DND-41 (cell line): ENCODE measurements around the gene ZDHHC17.

Source experiments
- ATAC-seq: fragments of 200-7000 bp; cut with Tn5 transposase; 3 replicates; pipeline ENCODE4 v1.9.1; 2021; ENCODE audit warnings: low read depth; ENCODE audit not compliant: insufficient read depth
- DNase-seq: peaks from one replicate; pipeline ENCODE4 v3.0.0-alpha.2; 2020
- H2AFZ ChIP-seq: 2 replicates; pipeline ENCODE4 v1.6.0; 2012; ENCODE audit warnings: low read depth, low read length
- H3K27ac ChIP-seq: 2 replicates; pipeline ENCODE4 v1.5.1; 2012; ENCODE audit warnings: low read length, inconsistent platforms
- H3K27me3 ChIP-seq: fragments of 200-600 bp; sonication (generic); 2 replicates; pipeline ENCODE4 v1.6.0; 2012; ENCODE audit warnings: low read length, mild to moderate bottlenecking, inconsistent platforms; ENCODE audit not compliant: insufficient read depth, poor library complexity
- H3K36me3 ChIP-seq: 2 replicates; pipeline ENCODE4 v1.5.1; 2012; ENCODE audit warnings: low read length, inconsistent platforms; ENCODE audit not compliant: insufficient read depth
- H3K4me1 ChIP-seq: 2 replicates; pipeline ENCODE4 v1.5.1; 2012; ENCODE audit warnings: mild to moderate bottlenecking, low read length; ENCODE audit not compliant: insufficient read depth
- H3K4me2 ChIP-seq: 2 replicates; pipeline ENCODE4 v1.6.0; 2012; ENCODE audit warnings: mild to moderate bottlenecking, moderate library complexity, low read length, inconsistent platforms; ENCODE audit not compliant: insufficient read depth
- H3K4me3 ChIP-seq, 2 experiments: fragments of 200-600 bp in 1 of 2; shearing (Covaris generic) in 1 of 2; 2 replicates each; pipeline ENCODE4 v1.5.1; 2012 to 2016; ENCODE audit warnings: inconsistent platforms in 2 of 2, low read length in 2 of 2, mild to moderate bottlenecking in 2 of 2, low read depth in 1 of 2, moderate library complexity in 1 of 2
- H3K79me2 ChIP-seq: 2 replicates; pipeline ENCODE4 v1.6.0; 2012; ENCODE audit warnings: low read length, inconsistent platforms; ENCODE audit not compliant: insufficient read depth
- H3K9ac ChIP-seq: 2 replicates; pipeline ENCODE4 v1.6.0; 2012; ENCODE audit warnings: low read depth, mild to moderate bottlenecking, inconsistent platforms, low read length, moderate library complexity
- H3K9me3 ChIP-seq: 2 replicates; pipeline ENCODE4 v1.5.1; 2012; ENCODE audit warnings: low read length, moderate library complexity, mild to moderate bottlenecking, inconsistent platforms; ENCODE audit not compliant: insufficient read depth, severe bottlenecking
- H4K20me1 ChIP-seq: 2 replicates; pipeline ENCODE4 v1.6.0; 2012; ENCODE audit warnings: low read length; ENCODE audit not compliant: insufficient read depth
- EZH2 ChIP-seq: IDR thresholded peaks from 3 replicates; pipeline ENCODE4 v1.6.1; 2012; ENCODE audit warnings: borderline replicate concordance, low read depth, mild to moderate bottlenecking, moderate library complexity, low read length, inconsistent platforms; ENCODE audit not compliant: severe bottlenecking
- TF ChIP-seq, protein P1 (sequence below): IDR thresholded peaks from 2 replicates; pipeline ENCODE4 v1.5.1; 2012; ENCODE audit warnings: borderline replicate concordance, low read length, moderate library complexity, mild to moderate bottlenecking; ENCODE audit not compliant: poor library complexity, severe bottlenecking; ENCODE audit errors: extremely low read depth

The ZDHHC17 gene

DNA sequence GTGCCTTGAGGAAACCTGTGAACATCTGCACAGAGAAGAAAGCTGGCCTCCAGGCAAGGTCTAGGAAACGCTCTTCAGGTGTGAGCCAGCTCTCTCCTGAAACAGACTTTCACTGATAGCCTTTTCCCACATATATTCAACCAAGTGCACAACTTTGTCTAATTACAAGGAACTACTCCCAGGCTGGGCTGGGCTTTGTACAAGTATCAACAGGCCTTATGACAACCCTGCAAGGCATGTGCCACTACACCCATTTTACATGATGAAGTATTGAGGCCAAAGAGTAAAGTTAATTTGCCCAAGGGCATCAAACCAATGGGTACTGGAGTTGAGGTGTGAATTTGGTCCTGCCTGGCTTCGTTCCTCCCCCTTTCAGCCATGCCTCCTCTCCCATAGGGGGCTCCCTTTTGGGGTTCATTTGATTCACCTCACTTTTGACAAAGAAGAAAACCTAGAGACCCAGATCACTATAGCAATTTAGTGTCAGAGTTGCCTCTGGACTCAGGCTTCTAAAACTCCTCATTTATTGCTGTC, 112.8 kb downstream of the ZDHHC17 start:
- H3K9me3 ChIP-seq: no peaks in the 10 kb centered on the region
- H3K79me2 ChIP-seq: no peaks in the 10 kb centered on the region
- no peak overlapping the region for H3K4me3 ChIP-seq
- no peaks in the 10 kb centered on the region for H4K20me1 ChIP-seq
- no peak overlapping the region for H3K9ac ChIP-seq
- no peak overlapping the region for H3K27ac ChIP-seq
- H3K4me1 ChIP-seq: no peaks in the 10 kb centered on the region
- ATAC-seq (no peak), DNase-seq (no peak)
- H3K36me3 ChIP-seq: no peaks in the 10 kb centered on the region
- no peak overlapping the region for H2AFZ ChIP-seq
- peaks cover 2% of the 10 kb centered on the region for H3K27me3 ChIP-seq
- TF ChIP-seq, protein P1, sequence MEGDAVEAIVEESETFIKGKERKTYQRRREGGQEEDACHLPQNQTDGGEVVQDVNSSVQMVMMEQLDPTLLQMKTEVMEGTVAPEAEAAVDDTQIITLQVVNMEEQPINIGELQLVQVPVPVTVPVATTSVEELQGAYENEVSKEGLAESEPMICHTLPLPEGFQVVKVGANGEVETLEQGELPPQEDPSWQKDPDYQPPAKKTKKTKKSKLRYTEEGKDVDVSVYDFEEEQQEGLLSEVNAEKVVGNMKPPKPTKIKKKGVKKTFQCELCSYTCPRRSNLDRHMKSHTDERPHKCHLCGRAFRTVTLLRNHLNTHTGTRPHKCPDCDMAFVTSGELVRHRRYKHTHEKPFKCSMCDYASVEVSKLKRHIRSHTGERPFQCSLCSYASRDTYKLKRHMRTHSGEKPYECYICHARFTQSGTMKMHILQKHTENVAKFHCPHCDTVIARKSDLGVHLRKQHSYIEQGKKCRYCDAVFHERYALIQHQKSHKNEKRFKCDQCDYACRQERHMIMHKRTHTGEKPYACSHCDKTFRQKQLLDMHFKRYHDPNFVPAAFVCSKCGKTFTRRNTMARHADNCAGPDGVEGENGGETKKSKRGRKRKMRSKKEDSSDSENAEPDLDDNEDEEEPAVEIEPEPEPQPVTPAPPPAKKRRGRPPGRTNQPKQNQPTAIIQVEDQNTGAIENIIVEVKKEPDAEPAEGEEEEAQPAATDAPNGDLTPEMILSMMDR: no peak
- TF ChIP-seq EZH2: no peak
- H3K4me2 ChIP-seq: no peak overlapping the region

DNA sequence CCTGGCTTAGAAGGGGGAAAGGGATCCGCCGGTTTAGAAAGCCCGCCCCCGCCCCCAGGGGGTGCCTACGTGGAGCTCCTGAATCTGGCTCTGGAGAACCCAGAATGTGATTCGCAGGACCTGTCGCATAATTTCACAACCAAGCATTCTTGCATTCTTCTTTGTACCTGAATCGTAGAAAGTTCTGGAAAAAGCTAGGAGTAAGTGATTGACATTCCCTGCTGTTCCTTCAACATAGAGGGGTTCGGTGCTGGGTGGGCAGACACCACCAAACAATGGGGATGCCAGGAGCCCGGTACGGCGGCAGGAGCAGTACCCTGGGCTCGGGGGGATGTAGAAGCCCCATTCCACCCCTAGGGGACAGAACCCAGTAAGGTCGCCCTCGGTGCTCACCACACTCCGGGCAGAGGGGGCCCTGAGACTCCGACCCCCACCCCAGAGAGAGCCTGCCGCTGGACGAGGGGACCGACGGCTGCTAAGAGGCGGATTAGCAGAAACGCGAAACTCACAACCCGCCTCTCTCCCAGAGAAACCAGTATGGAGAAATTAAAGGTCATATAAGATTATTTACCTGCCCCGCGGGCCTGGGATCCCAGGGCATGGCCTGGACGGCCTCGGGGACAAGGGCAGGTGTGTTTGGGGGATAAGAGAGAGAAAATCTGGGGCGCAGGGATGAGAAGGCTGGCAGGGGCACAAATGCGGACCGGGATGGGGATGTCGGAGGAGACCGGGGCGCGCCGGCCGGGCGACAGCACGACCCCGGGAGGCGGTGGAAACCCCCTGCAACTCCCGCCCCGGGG, 114.4 kb downstream of the ZDHHC17 start:
- no peak for TF ChIP-seq EZH2
- TF ChIP-seq, protein P1: no peak
- Histone ChIP-seq H3K4me3 (no peak overlapping the region), H3K9me3 (no peaks in the 10 kb centered on the region), H3K27ac (no peak overlapping the region), H3K9ac (no peak overlapping the region), H3K36me3 (no peaks in the 10 kb centered on the region), H2AFZ (no peak overlapping the region), H3K4me2 (no peak overlapping the region), H3K27me3 (peaks cover 2% of the 10 kb centered on the region), H3K79me2 (no peaks in the 10 kb centered on the region), H4K20me1 (no peaks in the 10 kb centered on the region), H3K4me1 (no peaks in the 10 kb centered on the region)
- DNase-seq (no peak), ATAC-seq (no peak)

DNA sequence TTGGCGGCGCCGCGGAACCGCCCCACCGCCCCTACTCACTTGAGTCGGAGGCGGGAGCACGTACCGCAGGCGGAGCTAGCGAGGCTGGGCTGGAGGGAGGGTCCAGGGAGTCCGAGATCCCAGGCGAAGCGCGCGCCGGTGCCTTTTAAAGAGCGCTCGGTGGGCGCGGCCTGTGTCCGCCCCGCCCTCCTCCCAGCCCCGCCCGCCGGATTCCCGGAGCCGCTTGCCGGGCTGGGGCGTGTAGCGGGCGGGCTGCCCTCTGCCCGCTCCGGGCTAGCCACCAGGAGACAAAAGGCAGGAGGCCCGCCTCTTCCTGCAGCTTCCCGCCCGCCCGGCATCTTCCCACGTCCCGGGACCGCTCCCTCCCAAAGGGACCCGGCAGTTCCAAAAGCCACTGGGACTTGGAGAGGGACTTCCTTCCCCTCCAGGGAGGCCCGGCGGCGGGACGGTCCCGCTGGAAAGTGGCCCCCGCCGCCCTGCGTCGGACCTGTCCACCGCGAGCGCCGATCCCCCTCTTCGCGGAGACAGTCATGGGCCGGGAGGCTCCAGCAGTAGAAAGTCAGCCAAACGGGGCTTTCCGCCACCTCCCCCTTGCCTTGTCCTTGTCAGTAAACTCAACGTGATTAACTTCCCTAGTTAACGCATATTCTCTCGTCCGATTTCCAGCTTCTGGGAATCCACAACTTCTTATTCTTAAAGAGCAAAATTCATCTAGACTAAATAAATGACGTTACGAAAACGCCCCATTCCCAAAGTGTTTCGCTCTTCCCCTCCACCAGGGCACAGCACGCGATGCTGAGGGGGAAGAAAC, 115.2 kb downstream of the ZDHHC17 start, which contains the start of gene CSRP2:
TSS of gene CSRP2 (minus strand) at position 121 of the 811 bp plus-strand sequence. CDS start 12,759 bp downstream, outside the sequence.
- no peak for DNase-seq
- no peak within 1 kb of the TSS for H3K27ac ChIP-seq

More for the DNA sequence above, 115.2 kb downstream of the ZDHHC17 start, which contains the start of gene CSRP2:
- no peak for ATAC-seq
- peaks cover 2% of the 10 kb centered on the region for H3K27me3 ChIP-seq
- no peak within 1 kb of the TSS for H3K4me2 ChIP-seq
- H3K36me3 ChIP-seq: no peaks in the 10 kb centered on the region
- H2AFZ ChIP-seq: no peak within 1 kb of the TSS
- H4K20me1 ChIP-seq: no peaks in the 10 kb centered on the region
- TF ChIP-seq, protein P1: no peak
- TF ChIP-seq EZH2: no peak
- H3K4me3 ChIP-seq: no peak within 1 kb of the TSS
- no peaks in the 10 kb centered on the region for H3K79me2 ChIP-seq
- no peaks in the 10 kb centered on the region for H3K4me1 ChIP-seq
- H3K9me3 ChIP-seq: no peaks in the 10 kb centered on the region
- no peak within 1 kb of the TSS for H3K9ac ChIP-seq
